GM21423 (cell line): ENCODE measurements around the gene RTEL1.
"Not testable (repeated sequence)": the region's sequence is repeated elsewhere in the genome, so short reads cannot be mapped to it uniquely, and the experiment has no call there.

Experiments
- ATAC-seq: cut with Tn5 transposase; IDR thresholded peaks from one replicate; pipeline ENCODE4 v1.9.1; 2021; ENCODE audit warnings: mild to moderate bottlenecking, moderate library complexity; ENCODE audit not compliant: unreplicated experiment

RTEL1 gene

DNA sequence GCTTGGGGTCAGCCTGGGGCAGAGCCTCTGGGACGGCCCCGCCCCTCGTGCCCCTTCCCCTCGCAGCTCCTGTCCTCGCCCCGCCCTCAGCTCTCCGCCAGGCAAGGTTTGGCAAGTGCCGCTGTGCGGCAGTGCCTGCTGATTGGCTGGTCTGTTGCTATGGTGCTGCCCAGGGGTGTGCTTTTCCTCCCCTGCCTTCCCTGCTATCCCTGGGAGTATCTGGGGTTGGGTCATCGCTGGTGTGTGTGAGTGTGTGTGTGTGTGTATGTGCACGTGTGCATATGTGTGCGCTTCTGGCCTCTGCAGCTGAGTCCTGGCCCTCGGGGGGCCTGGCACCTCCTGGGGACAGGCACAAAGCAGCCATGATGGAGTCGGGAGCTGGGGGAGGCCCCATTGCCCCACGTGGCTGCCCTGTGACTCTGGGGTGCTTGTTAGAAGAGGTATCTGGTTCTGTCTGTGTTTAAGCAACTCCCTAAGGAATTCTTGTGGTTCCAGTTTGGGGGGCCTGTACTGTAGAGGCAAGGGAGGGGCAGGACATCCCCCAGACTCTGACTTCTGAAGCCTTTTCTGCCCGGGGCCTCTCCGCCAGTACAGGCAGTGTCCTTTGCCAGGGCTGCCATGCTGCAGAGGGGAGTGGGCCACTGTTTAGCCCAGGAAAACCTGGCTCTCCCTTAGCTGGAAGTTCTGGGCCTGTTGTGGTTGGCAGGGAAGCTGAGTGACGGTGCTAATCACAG lies 6.9 kb downstream of the RTEL1 start:
- no peak for ATAC-seq

DNA sequence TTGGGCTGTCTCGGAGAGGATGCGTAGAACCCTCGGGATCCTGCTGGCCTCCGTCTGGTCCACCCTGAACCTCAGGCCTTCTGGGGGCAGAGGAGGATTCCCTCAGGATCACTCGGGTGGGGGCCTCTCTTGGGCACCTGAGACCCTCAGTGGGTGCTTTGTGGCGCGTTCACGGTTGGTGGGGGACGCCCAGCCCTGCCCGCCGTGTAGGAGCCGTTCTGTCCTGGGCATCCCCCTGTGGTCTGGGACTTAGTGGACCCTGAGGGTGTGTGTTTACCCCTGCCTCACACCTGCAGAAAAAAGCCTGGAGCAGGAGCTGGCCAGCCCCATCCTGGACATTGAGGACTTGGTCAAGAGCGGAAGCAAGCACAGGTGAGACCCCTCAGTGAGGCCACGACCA lies 7.6 kb downstream of the RTEL1 start:
- ATAC-seq: no peak

DNA sequence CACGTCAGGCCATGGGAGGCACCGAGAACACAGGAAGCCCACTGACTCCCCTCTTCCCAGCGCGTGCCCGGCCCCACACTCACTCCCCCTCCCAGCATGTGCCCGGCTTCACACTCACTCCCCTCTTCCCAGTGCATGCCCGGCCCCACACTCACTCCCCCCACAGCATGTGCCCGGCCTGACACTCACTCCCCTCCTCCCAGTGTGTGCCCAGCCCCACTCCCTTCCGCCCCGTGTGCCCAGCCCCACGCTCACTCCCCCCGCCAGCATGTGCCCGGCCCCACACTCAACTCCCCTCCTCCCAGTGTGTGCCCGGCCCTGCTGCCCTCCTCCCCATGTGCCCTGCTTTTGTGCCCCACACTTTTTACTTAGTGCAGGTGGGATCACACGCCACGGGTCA lies 9.7 kb downstream of the RTEL1 start:
- no peak for ATAC-seq

DNA sequence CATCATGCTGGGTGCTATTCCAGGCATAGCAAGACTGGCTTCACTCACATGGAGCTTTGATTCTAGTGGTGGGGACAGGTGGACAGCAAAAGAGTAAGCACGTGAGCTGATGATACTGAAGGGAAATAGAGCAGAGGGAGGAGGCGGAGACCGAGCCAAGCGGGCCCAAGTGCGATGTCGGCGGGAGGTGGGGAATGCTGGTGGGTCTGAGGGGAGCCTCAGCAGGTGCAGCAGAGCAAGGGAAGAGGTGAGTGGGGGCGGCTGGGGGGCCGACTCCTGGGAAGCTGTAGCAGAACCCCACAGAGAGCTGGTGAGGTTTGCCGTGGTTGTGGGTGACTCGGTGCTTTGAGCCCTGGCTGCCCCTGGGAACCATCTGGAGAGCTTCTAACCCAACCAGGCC lies 10.2 kb downstream of the RTEL1 start:
- no peak for ATAC-seq

DNA sequence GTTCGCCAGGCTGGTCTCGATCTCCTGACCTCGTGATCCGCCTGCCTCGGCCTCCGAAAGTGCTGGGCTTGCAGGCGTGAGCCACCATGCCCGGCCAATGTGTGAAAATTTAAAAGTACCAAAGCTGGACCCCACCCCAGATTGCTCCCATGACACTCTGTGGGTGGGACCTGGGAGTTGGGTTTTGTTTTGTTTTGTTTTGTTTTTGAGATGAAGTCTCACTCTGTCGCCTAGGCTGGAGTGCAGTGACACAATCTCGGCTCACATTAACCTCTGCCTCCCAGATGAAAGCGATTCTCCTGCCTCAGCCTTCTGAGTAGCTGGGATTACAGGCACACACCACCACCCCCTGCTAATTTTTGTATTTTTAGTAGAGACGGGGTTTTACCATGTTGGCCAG lies 13.6 kb downstream of the RTEL1 start:
- ATAC-seq: not testable (repeated sequence)

DNA sequence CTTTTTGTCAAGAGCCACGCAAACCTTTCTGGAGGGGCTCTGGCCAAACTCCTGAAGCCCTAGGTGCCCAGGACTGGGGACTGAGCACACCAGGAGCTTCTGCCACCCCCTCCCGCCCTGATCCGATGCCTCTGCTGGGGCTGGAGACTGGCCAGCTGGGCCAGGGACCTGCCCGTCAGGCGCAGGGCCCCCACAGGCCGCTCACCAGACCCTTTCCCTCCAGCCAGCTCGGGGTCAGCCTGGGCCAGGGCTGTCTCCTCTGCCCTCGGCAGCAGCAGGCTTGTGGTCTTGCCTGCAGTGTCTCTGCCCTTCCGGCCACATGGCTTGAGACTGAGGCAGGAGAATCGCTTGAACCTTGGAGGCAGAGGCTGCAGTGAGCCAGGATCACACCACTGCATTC lies 14.6 kb downstream of the RTEL1 start:
- no peak for ATAC-seq

DNA sequence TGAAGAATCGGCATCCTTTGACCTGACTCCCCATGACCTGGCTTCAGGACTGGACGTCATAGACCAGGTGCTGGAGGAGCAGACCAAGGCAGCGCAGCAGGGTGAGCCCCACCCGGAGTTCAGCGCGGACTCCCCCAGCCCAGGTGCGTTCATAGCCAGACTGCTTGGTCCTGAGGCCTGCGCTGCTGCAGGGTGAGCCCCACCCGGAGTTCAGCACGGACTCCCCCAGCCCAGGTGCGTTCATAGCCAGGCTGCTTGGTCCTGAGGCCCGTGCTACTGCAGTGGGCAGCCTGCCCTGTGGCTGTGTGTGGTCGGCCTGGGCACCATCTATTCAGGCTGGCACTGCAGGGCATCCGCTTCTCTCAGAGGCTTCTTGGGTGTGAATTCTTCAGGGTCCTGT lies 15.8 kb downstream of the RTEL1 start:
- no peak for ATAC-seq

DNA sequence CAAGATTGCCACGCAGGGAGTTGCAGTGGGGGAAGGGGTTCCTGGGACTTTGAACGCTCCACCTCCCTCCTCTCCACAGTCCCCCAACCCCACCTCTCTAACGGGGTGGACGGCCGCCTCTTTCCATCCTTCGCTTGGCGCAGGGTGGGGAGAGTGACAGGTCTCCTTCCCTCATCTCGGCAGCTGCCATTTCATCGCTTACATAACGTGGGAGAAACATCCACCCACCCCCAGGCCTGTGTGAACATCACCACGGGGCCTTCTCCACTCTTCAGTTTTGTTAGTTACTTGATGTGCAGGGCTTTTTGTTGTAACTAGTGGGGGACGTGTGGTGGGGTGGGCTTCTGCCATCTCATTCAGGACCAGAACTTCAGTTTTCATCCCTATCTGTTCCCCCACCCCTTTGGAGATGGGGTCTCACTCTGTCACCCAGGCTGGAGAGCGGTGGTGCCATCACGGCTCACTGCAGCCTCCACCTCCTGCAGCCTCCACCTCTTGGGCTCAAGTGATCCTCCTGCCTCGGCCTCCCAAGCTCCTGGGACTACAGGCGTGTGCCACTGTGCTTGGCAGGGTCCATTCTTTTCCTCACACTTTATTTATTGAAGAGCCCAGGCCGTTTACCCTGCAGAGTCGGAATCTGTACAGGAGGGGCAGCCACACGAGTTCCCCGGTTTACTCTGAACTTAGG lies 17.7 kb downstream of the RTEL1 start:
- no peak for ATAC-seq

DNA sequence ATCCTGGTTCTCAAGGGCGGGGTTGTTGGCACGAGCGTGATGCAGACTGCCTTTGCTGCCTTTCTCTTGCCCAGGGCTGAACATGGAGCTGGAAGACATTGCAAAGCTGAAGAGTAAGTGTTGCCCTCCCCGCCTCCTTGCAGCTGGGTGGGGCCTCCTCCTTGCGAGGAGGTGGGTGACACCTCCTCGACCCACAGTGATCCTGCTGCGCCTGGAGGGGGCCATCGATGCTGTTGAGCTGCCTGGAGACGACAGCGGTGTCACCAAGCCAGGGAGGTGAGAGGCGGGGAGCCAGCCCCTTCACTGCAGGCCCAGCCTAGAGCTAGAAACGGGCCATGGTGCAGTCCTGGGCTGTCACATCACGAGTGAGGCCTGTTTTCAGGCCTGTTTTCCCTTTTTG lies 20.0 kb downstream of the RTEL1 start:
- no peak for ATAC-seq

DNA sequence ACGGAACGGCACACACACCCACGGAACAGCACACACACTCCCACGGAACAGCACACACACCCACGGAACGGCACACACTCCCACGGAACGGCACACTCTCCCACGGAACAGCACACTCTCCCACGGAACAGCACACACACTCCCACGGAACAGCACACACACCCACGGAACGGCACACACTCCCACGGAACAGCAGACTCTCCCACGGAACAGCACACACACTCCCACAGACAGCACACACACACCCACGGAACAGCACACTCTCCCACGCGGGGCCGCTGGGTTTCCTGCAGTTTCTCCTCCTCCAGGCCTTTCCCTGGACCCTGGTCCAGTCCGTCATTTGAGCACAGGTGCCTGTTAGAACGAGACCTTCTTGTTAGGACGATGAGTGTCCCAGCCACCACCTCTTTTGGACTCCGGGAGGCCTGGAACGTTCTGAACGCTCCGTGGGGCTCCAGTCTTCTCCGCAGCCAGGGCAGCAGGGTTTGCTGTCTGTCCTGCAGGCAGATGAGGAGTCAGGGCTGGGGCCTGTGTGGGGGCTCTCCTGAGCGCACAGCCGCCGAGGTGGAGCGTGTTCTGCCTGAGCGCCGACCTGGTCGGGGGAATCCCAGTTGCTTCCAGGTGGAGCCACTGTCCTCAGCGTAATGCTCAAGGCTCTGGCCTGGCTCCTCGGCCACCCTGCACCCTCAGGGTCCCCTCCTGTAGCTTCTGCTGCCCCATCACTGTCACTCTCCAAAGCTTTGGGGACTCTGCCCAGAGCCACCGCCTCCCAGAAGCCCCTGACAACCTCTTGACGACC lies 20.8 kb downstream of the RTEL1 start:
- no peak for ATAC-seq

DNA sequence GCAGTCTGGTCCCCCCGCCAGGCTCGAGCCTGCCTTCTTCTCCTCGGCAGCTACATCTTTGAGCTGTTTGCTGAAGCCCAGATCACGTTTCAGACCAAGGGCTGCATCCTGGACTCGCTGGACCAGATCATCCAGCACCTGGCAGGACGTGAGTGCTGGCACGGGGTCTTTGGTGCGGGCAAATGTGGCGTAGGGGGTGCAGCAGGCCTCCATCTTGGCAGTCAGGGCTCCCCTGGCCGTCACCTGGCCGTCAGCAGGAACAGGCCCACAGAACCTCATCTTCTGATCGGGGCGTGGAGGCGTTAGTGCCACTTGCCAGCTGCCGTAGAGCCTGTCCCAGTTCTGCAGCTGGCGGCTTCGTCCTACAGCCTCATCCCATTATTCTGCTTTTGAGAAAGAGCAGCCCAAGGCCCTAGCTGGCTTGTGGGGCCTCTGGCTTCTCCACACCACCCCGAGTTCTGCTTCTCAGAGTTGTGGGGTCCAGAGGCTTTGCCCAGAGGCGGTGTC lies 21.7 kb downstream of the RTEL1 start:
- no peak for ATAC-seq

DNA sequence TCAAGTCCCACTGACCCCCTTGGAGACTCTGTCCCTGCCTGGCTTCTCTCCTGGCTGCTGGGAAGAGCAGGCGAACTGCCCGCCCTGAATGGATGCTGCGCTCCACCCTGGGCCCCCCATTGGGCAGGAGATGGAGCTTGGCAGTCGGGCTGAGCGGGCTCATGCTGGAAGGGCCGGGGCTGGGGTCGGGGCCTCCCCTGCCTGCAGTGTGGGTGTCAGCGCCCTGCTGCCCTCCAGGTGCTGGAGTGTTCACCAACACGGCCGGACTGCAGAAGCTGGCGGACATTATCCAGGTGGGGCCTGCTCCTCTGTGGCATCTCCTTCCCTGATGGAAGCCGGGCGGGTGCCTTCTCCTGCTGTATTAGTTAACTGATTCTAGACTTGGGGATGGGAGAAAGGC lies 22.3 kb downstream of the RTEL1 start:
- no peak for ATAC-seq

DNA sequence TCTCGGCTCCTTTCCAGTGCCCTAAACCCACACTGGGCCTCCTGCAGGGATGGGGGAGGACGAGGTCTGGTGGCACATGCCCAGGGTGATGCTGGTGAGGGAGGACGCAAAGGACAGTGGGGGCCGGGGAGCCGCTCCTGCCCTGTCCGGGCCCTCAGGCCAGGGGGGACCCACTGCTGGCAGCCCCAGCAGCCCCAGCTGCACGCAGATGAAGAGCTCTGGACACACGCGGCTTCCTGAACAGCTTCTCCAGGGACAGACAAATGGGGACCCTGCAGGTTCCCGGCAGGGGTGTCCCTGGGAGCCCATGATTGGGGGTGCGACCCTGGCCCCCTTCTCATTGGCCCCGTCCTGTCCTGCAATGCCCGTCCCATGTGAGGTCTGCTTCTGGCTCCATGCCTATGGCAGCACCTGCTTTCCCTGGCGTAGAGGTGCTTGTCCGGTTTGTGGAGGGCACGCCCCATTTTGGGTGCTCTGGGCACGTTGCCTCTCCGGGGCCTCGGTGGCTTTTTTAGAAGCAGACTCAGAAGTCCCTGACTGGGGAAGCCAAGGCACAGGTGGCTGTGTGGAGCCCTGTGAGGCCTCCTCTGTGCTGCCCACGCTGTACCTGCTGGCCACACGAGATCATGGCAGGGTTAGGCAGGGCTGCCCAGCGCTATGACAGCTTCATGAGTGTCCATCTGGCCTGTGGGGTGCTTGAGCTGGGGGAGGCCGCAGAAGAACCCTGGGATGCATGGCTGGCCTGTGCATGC lies 22.9 kb downstream of the RTEL1 start:
- ATAC-seq: no peak

DNA sequence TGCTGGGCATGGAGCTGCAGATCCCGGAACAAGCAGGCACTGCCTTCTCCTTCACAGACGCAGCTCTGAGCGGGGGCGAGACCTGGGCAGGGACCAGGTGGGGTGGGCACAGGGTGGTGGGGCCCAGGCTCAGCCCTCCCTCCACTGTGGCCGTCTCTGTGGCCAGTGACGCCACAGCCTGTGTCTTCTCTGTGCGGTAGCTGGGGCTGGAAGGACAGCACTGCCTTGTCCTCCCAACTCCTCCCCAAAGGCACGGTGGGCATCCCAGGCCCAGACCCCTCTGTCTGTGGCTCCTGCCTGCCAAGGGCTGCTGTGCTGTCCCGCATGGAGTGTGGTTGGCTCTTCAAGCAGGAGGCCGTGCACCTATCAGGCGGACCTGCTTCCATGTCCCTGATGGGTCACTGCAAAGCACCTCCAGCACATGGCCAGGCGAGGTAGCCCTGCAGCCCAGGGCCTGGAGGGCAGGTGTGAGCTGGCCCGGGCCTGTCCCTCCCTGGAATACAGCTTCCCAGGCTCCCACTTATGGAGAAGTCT lies 23.6 kb downstream of the RTEL1 start:
- no peak for ATAC-seq

DNA sequence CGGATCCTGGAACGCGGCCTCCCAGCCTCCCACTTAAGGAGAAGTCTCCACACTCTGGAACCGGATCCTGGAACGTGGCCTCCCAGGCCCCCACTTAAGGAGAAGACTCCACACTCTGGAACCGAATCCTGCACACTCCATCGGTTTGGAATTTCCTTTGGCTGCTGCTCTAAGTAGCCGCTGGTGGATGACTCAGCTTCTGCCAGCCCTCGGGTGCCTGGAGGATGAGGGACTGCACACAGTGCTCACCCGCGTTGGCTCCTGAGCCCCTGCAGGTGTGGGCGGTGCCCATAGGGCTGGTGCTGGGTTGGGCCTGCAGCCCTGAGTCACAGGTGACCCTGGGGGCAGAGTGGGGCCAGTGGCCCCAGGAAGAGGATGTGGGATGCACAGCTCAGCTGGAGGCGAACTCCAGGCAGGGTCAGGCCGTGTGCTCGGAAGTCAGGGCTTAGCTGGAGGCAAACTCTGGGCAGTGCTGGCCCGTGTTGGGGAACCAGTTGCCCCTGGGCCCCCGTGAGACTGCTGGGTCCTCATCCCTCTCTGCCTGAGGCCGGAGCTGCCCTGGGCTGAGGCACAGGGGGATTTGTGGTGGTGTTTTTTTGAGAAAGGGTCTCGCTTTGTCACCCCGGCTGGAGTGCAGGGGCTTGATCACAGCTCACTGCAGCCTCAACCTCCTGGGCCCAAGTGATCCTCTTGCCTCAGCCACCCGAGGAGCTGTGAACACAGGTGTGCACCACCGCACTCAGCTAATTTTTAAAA lies 24.4 kb downstream of the RTEL1 start:
- ATAC-seq: no peak

DNA sequence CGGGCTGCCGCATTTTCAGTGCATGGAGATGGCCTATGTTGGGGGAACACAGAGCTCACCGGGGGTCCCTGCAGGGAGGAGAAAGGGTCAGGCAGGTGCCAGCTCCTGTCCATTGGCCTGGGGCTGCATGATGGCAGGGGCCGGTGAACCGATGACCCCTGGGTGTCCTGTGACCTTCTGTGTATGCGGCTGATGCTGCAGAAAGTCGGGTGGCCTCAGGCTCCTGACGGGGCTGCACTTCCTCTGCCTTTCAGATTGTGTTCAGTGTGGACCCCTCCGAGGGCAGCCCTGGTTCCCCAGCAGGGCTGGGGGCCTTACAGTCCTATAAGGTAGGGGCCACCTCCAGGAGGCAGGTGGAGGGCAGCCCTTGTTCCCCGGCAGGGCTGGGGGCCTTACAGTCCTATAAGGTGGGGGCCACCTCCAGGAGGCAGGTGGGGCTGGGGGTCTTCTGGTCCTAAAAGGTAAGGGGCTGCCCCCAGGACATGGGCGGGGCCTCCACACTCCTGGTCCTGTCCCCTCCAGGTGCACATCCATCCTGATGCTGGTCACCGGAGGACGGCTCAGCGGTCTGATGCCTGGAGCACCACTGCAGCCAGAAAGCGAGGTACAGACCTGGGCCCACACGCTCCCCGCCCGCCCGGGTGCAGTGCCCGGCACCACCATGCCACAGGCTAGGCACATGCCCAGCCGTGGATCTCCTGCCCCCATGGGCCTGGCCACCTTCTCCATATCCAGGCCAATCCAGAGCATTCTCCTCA lies 27.3 kb downstream of the RTEL1 start:
- no peak for ATAC-seq

DNA sequence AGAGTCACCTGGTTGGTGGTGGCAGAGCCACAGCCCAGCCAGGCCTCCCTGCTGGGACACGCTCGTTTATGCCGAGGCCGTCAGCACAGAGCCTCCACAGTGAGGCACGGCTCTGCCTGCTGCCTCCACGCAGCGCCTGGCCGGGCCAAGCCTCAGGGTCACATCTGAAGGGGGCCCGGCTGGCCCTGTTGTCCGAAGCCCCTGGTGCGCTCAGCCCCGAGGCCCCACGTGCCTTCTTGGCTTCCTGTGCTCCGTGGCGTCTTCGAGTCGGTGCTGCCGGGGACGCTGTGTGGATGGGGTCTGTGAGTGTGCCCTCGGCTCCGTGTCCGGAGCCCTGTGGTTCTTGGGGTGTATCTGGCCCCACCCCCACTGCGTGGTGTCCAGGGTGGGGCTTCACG lies 28.0 kb downstream of the RTEL1 start:
- no peak for ATAC-seq

DNA sequence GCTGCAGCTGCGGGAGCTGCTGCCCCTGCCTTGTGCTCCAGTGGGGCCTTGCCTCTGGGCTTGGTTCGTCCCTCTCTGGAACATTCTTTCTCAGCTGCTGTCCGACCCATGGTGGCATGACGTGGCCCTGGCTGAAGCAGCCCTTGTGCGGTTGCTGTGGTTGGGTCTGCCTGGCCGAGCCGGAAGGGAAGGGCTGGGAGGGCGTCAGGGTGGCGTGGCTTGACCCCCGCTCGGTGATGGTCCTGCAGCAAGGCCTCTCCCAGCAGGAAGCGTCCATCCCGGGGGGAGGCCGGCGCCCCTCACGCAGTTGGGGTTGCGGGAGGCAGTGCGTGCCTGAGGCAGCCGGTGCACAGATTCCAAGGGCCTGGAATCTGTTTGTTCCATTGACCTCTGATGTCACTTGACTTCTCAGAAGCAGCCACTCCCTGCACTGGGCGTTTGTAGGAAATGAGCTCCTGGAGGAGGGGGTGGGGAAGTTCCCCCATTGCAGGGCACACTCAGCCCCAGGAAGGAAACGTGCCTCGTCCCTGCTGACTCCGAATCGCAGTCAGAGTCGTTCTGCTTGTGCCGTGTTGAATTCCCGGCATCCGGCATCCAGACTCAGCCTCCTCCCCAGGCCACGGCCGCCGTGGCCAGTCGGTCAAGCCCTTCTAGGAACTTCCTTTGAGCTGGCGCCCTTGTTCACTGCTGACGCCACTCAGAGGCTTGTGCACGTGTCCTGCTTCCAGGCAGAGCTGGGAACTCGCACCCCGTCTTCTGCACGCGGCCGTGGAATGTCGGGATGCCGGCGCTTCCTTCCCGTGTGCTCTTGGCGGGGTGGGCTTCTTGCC lies 28.6 kb downstream of the RTEL1 start:
- no peak for ATAC-seq
